Measurements from ENCODE around the gene P3R3URF. TPM values are rescaled to one million over a fixed set of nuclear protein-coding genes. Genes with fewer than 3 reads are reported as not detected.

Gene P3R3URF
- total and polyA plus RNA-seq, 8 donors = not detected

GRCh38 chr1:46131093-46131492 is 45.2 kb downstream of the P3R3URF start:
- ATAC-seq (no peak), DNase-seq (no peak)
- H3K4me3 ChIP-seq = peak overlapping the region; percentile 48 to 67
- H3K4me1 ChIP-seq = peaks cover 0 to 30% of the 10 kb centered on the region in 2 donors
- H3K9me3 ChIP-seq = no peaks in the 10 kb centered on the region
- H3K27me3 ChIP-seq = peaks cover 0 to 45% of the 10 kb centered on the region in 2 donors
- peak overlapping the region; percentile 91 to 94 for H3K27ac ChIP-seq
- intact Hi-C loops (cut with DNase I) = no loop called here
- no peak for TF ChIP-seq CTCF (IDR thresholded peaks at IDR 0.05)
- no peaks in the 10 kb centered on the region for H3K36me3 ChIP-seq

GRCh38 chr1:46130606-46131005 is 45.7 kb downstream of the P3R3URF start:
- H3K4me1 ChIP-seq = peaks cover 0 to 30% of the 10 kb centered on the region in 2 donors
- peaks cover 0 to 45% of the 10 kb centered on the region in 2 donors for H3K27me3 ChIP-seq
- H3K4me3 ChIP-seq = peak overlapping the region; percentile 48 to 67
- no peak for DNase-seq
- H3K27ac ChIP-seq = peak overlapping the region; percentile 91 to 94
- H3K9me3 ChIP-seq = no peaks in the 10 kb centered on the region
- intact Hi-C loops (cut with DNase I) = no loop called here
- no peak for TF ChIP-seq CTCF (IDR thresholded peaks at IDR 0.05)
- H3K36me3 ChIP-seq = no peaks in the 10 kb centered on the region
- ATAC-seq = no peak

- intact Hi-C loops (cut with DNase I) = no loop called here
- peak overlapping the region; percentile 48 to 67 for H3K4me3 ChIP-seq
- H3K27ac ChIP-seq = no peak overlapping the region
- H3K9me3 ChIP-seq = no peaks in the 10 kb centered on the region
- H3K4me1 ChIP-seq = peaks cover 0 to 30% of the 10 kb centered on the region in 2 donors
- DNase-seq (no peak), ATAC-seq (no peak)
- peaks cover 0 to 45% of the 10 kb centered on the region in 2 donors for H3K27me3 ChIP-seq
- TF ChIP-seq CTCF (IDR thresholded peaks at IDR 0.05) = no peak
- H3K36me3 ChIP-seq = no peaks in the 10 kb centered on the region
These were observed 46.2 kb downstream of the P3R3URF start for GRCh38 chr1:46130121-46130520.

GRCh38 chr1:46128344-46128743 is 47.9 kb downstream of the P3R3URF start:
- intact Hi-C loops (cut with DNase I) = no loop called here
- DNase-seq = no peak
- H3K9me3 ChIP-seq = no peaks in the 10 kb centered on the region
- H3K36me3 ChIP-seq = no peaks in the 10 kb centered on the region
- peak overlapping the region in 1 of 2 donors; percentile 67 for H3K4me3 ChIP-seq
- H3K27ac ChIP-seq = no peak overlapping the region
- H3K27me3 ChIP-seq = peaks cover 0 to 45% of the 10 kb centered on the region in 2 donors
- TF ChIP-seq CTCF (IDR thresholded peaks at IDR 0.05) = no peak
- no peak for ATAC-seq
- H3K4me1 ChIP-seq = peaks cover 0 to 20% of the 10 kb centered on the region in 2 donors

Other genes starting within 250 kb of the P3R3URF start
- 10 to 100 TPM; 20.9 to 46.5 TPM for gene PIK3R3, start 43.9 kb downstream of the P3R3URF start, total RNA-seq
- 10 to 100 TPM; 15.2 to 32.9 (median 22.6) TPM for gene PIK3R3, start 43.9 kb downstream of the P3R3URF start, polyA plus RNA-seq (ENCODE audit: insufficient read length in 6 of 6)
- 10 to 100 TPM; 32.3 to 50.6 TPM for gene TSPAN1, start 1.4 kb downstream of the P3R3URF start, total RNA-seq
- gene TSPAN1, start 1.4 kb downstream of the P3R3URF start, polyA plus RNA-seq (ENCODE audit: insufficient read length in 6 of 6) = 10 to 100 TPM in 3 of 6 donors, 1 to 10 TPM in 3; 2.3 to 15.1 (median 9.2) TPM
- 10 to 100 TPM; 52.9 to 64.5 TPM for gene POMGNT1, start 21.9 kb upstream of the P3R3URF start, total RNA-seq
- 10 to 100 TPM; 61.7 to 85.3 (median 76.8) TPM for gene POMGNT1, start 21.9 kb upstream of the P3R3URF start, polyA plus RNA-seq (ENCODE audit: insufficient read length in 6 of 6)
- 1 to 10 TPM; 1.4 TPM for gene LURAP1, start 26.8 kb upstream of the P3R3URF start, total RNA-seq
- 1 to 10 TPM in 4 of 6 donors, under 1 TPM in 2; 0.76 to 1.3 (median 1.1) TPM for gene LURAP1, start 26.8 kb upstream of the P3R3URF start, polyA plus RNA-seq (ENCODE audit: insufficient read length in 6 of 6)
- 1 to 10 TPM; 4.8 to 7.3 TPM for gene RAD54L, start 71.3 kb upstream of the P3R3URF start, total RNA-seq
- 10 to 100 TPM in 4 of 6 donors, 1 to 10 TPM in 2; 8.6 to 16.5 (median 13.5) TPM for gene RAD54L, start 71.3 kb upstream of the P3R3URF start, polyA plus RNA-seq (ENCODE audit: insufficient read length in 6 of 6)
- 10 to 100 TPM; 54.6 to 63.4 TPM for gene LRRC41, start 127.1 kb upstream of the P3R3URF start, total RNA-seq
- 10 to 100 TPM; 71.9 to 88.8 (median 78.8) TPM for gene LRRC41, start 127.1 kb upstream of the P3R3URF start, polyA plus RNA-seq (ENCODE audit: insufficient read length in 6 of 6)
- 100 to 1,000 TPM; 172 to 193 TPM for gene UQCRH, start 127.2 kb upstream of the P3R3URF start, total RNA-seq
- gene UQCRH, start 127.2 kb upstream of the P3R3URF start, polyA plus RNA-seq (ENCODE audit: insufficient read length in 6 of 6) = 100 to 1,000 TPM; 322 to 370 (median 344) TPM
- 10 to 100 TPM; 22.6 to 25.8 TPM for gene NSUN4, start 164.3 kb upstream of the P3R3URF start, total RNA-seq
- 10 to 100 TPM; 21.8 to 25.8 (median 23.5) TPM for gene NSUN4, start 164.3 kb upstream of the P3R3URF start, polyA plus RNA-seq (ENCODE audit: insufficient read length in 6 of 6)
- gene FAAH, start 217.8 kb upstream of the P3R3URF start, total RNA-seq = 10 to 100 TPM; 23.3 to 25.8 TPM
- 10 to 100 TPM; 16.3 to 26.7 (median 22.0) TPM for gene FAAH, start 217.8 kb upstream of the P3R3URF start, polyA plus RNA-seq (ENCODE audit: insufficient read length in 6 of 6)

All from left lung (tissue), 10 donors.